NB4 (cell line): Measurements from ENCODE around the gene KRT6C.

Experiments
- DNase-seq: peaks from one replicate; pipeline ENCODE4 v3.0.0; 2010; ENCODE audit warnings: low read depth
- H3K4me3 ChIP-seq: one replicate; pipeline ENCODE4 v1.5.1; 2011; ENCODE audit warnings: mild to moderate bottlenecking, low read depth, low read length, moderate library complexity
- CTCF ChIP-seq: IDR thresholded peaks from one replicate; pipeline ENCODE4 v1.5.1; 2012; ENCODE audit warnings: low read depth, low read length
- MYC ChIP-seq: IDR thresholded peaks from 2 replicates; pipeline ENCODE4 v1.6.1; 2011; ENCODE audit warnings: low read depth, low read length
- POLR2A ChIP-seq: IDR thresholded peaks from 2 replicates; pipeline ENCODE4 v1.6.1; 2011; ENCODE audit warnings: mild to moderate bottlenecking; ENCODE audit not compliant: insufficient read length; ENCODE audit errors: extremely low read depth
- TF ChIP-seq, protein P1 (sequence below): IDR thresholded peaks from 2 replicates; pipeline ENCODE4 v1.6.1; 2011; ENCODE audit warnings: low read depth, low read length

KRT6C gene

DNA sequence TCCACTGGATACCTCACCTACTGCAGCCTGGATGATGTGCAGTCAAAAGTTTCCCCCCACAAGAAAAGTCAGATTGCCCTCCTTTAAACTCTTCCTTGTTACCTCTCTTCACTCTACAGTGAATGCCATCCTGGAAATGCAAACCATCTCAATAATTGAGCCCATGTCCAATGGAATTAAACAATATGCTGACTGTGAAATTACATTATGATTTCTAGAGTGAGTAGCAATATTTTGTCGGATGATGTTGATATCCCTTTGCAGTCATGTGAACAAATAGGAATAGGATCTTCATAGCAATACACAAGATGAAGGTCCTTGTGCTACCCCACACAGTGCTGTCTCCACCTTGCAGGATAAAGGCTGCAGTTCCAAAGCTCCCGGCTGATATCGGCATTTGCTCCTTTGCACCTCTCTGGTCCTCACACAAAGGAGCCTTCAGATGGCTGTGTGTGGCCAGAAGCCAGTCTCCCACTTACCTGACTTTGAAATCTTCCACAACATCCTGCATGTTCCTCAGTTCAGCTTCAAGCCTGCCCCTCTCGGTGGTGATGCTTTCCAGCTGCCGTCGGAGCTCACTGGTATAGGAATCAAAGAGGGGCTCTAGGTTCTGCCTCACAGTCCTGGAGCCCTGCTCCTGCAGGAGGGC, 40.9 kb downstream of the KRT6C start:
- no peak for DNase-seq
- no peak overlapping the region for H3K4me3 ChIP-seq
- TF ChIP-seq POLR2A: no peak
- TF ChIP-seq CTCF: no peak
- TF ChIP-seq, protein P1, sequence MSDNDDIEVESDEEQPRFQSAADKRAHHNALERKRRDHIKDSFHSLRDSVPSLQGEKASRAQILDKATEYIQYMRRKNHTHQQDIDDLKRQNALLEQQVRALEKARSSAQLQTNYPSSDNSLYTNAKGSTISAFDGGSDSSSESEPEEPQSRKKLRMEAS: no peak
- TF ChIP-seq MYC: no peak

GRCh38 chr12:52428121-52428520, 45.5 kb downstream of the KRT6C start:
- DNase-seq: no peak
- TF ChIP-seq MYC: no peak
- TF ChIP-seq, protein P1: no peak
- no peak for TF ChIP-seq POLR2A
- no peak for TF ChIP-seq CTCF
- no peak overlapping the region for H3K4me3 ChIP-seq

- TF ChIP-seq CTCF (no peak), POLR2A (no peak), MYC (no peak)
- TF ChIP-seq, protein P1: no peak
- H3K4me3 ChIP-seq: no peak overlapping the region
- DNase-seq: no peak
Observed at GRCh38 chr12:52427083-52427482, 46.5 kb downstream of the KRT6C start.

DNA sequence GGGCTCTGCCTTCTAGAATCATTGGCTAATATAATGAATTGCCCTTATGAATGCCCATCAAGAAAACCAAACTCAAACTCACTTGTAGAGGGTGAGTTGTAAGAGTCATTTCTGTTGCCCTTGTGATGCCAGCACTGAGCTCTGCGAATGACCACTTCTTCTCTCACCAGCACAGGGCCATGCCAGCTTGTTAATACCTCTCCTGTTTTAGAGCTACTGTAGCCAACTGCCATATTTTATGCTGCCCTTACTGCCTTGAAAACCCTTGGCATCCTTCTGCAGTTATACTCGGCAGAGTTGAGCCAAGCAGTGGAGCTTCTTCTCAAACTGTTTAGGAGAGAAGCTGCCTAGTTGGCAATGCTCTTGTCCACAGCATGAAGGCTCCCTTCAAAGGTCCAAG, 47.6 kb downstream of the KRT6C start:
- TF ChIP-seq, protein P1: no peak
- TF ChIP-seq CTCF (no peak), MYC (no peak), POLR2A (no peak)
- H3K4me3 ChIP-seq: no peak overlapping the region
- no peak for DNase-seq

- no peak for DNase-seq
- TF ChIP-seq, protein P1: no peak
- TF ChIP-seq CTCF (no peak), MYC (no peak), POLR2A (no peak)
- H3K4me3 ChIP-seq: no peak overlapping the region
Observed at GRCh38 chr12:52425466-52425865, 48.1 kb downstream of the KRT6C start.
